ENCODE measurements around the gene TAS2R5.
"Not testable (repeated sequence)": the region's sequence is repeated elsewhere in the genome, so short reads cannot be mapped to it uniquely, and the experiment has no call there.

TAS2R5 gene

GRCh38 chr7:141789917-141790316, at the start of gene TAS2R5:
Gene TAS2R5, plus strand, starts transcription at chr7:141790217. Its CDS starts 145 bp downstream, at chr7:141790362.
- no peak for DNase-seq (ENCODE audit: low read depth in 2 of 2)

DNA sequence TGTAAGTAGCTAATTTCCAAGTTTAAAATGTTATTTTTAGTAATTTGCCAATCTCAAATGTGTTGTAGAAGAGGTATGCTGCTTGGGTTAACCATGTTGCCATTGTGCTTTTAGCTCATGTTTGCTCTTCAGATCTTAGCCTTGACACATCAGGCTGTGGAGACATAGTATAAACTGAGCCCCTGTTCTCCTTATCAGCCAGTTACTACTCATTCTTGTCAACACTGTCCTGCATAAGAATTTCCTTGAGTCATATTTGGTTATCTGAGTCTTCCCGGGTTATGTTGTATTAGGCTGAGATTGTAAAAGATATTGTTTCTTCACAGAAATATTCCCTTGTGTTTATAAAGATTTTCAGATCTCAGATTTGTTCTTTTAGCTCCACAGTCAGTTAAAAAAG, 47.8 kb upstream of the TAS2R5 start:
- no peak for DNase-seq (ENCODE audit: low read depth in 2 of 2)

- no peak for DNase-seq (ENCODE audit: low read depth in 2 of 2)
Measured at GRCh38 chr7:141744131-141744530, 45.9 kb upstream of the TAS2R5 start.

GRCh38 chr7:141748396-141748795, 41.6 kb upstream of the TAS2R5 start:
- DNase-seq (ENCODE audit: low read depth in 2 of 2) = no peak

- not testable (repeated sequence) for DNase-seq (ENCODE audit: low read depth in 2 of 2)
Measured at GRCh38 chr7:141751904-141752303, 38.1 kb upstream of the TAS2R5 start.

GRCh38 chr7:141752634-141753033, 37.4 kb upstream of the TAS2R5 start:
- no peak for DNase-seq (ENCODE audit: low read depth in 2 of 2)

- DNase-seq (ENCODE audit: low read depth in 2 of 2) = no peak
Measured at GRCh38 chr7:141754939-141755338, 35.1 kb upstream of the TAS2R5 start.

DNA sequence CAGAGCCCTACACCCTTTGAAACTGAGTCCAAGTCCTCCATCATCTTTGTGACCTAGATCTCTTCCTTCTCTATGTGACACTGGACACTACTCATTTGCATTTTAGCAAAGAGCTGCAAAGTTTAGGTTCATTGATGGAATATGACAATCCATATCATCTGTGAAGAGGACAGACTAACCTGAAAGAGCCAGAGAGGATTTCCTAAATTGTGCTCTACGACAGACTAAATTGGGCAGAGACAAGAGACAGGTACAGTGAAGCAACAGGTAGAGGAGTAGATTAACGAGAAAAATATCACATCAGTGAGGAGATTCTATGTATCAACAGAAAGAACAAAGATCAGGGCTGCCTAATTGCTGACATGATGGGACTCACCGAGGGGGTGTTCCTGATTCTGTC, 26.2 kb upstream of the TAS2R5 start, which contains the start of gene TAS2R3:
Gene TAS2R3 (plus strand): TSS at position 301 of the 400 bp plus-strand sequence. CDS start 62 bp downstream, at position 363.
- DNase-seq (ENCODE audit: low read depth in 2 of 2) = no peak

GRCh38 chr7:141770083-141770583, 19.9 kb upstream of the TAS2R5 start:
- DNase-seq (ENCODE audit: low read depth in 2 of 2) = not testable (repeated sequence)

DNA sequence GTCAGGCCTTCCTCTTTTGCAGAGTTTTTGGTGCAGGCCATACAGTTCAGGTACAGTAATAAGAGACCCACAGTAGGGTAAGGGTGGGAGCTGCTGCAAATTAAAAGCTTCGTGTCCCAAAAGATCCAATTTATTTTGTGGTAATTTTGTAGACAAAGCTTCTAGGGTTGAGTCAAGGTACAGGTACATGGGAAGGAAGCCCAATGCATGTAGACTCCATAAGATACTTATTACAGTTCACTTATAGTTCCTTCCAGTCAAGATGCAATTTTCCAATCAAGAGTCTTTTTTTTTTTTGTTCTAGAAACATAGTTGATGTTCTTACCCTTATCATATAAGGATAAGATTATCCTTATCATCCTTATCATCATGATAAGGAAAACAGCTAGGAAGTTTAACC, 13.6 kb upstream of the TAS2R5 start, which contains the start of gene TAS2R4:
Gene TAS2R4 (plus strand): TSS at position 301 of the 400 bp plus-strand sequence. CDS start 1,815 bp downstream, outside the sequence.
- no peak for DNase-seq (ENCODE audit: low read depth in 2 of 2)

DNA sequence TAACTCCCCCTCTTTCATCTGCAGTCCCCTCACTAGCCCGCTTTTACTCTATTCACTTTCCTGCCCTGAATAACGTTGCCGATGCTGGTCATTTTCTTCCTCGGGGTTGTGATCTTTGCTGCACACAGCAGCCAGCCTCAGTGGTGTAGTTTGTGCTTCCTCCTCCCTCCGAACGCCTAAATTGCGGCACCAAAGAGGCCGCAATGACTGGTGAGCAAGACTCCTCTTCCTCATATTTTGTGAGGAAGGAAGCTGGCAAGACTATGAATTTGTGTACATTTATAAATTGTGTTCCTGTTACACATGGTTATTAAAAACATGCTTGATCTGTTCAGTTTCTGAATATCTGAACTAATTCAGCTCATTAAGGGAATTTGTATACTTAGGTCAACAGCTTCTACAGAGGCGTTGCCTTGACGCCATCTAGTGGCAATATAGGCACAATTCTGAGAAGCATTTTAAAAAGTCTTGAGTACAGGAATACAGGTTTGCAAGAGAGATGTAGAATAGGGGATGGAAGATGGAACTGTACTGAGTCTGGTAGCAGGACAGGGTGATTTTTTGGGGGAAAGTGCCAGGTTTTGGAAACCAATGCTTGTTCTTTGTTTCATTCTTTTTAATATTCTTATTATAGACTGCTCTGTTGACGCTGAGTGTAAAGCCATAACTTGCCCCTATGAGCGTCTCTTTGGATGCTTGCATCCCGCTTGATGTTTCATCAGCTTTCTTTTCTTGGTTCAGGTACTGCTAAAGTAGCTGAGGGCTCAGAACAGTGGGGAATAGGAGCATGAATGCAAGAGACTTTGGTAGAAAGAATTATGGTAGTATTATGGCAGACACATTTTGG, 4.1 kb upstream of the TAS2R5 start:
- no peak for DNase-seq (ENCODE audit: low read depth in 2 of 2)

DNA sequence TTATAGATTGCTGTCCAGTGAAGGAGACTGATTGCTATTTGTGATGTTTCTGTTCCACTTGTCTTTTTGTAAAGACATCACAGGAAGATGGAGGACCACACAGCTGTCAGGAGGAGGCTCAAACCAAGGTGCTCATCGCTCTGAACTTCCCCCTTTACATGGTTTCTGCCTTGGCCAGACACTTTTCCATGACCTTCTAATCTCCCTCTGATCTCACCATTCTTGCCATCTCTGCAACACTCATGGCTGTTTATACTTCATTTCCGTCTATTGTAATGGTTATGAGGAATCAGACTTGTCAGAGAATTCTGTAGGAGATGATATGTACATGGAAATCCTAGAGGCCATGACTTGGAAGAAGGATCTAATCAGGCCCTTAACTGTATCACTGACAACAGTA, 1.7 kb upstream of the TAS2R5 start:
- DNase-seq (ENCODE audit: low read depth in 2 of 2) = no peak

- DNase-seq (ENCODE audit: low read depth in 2 of 2) = no peak
Measured at GRCh38 chr7:141792526-141792925, 2.5 kb downstream of the TAS2R5 start.

GRCh38 chr7:141820067-141820466, 30.1 kb downstream of the TAS2R5 start:
- DNase-seq (ENCODE audit: low read depth in 2 of 2) = no peak

GRCh38 chr7:141822432-141822831, 32.4 kb downstream of the TAS2R5 start:
- DNase-seq (ENCODE audit: low read depth in 2 of 2) = not testable (repeated sequence)

GRCh38 chr7:141837683-141838082, 47.7 kb downstream of the TAS2R5 start:
- no peak for DNase-seq (ENCODE audit: low read depth in 2 of 2)

DNA sequence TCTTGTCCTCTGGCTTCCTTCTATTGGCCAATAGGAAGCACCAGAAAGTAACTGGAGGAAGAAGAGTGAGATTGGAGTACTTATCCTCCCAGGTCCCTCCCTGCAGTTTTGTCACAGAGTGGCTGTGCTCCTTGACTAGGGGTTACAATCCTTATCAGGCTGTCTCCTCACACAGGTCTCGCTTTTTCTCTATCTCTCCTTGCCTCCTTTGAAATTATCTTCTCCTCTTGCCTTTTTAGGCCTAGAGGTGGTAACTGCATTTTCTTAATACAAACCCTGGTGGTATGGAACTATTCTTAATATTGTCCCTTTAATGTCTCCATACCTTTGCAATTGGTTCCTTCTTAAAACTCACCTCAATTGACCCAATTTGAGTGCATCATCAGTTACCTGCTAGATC, 48.6 kb downstream of the TAS2R5 start:
- no peak for DNase-seq (ENCODE audit: low read depth in 2 of 2)

GRCh38 chr7:141839256-141839655, 49.2 kb downstream of the TAS2R5 start:
- no peak for DNase-seq (ENCODE audit: low read depth in 2 of 2)

DNA sequence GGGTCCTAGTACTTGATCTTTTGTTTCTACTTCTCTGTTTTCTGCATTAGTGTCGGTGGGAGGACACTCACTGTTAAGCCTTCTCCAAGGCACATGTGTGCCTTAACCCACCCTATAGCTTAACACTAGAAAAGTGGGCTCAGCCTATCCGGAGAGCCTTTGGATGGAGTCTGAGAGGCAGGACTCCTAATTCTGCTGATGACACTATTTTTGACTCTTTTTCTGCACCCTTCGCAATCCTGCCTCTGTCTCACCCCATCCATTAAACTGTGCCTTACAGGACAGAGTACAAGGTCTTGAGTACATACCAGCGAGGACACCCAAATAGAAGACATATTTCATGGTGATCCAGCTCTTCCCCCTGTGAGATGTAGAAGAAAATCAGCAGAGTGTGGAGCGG, 50.7 kb downstream of the TAS2R5 start:
- no peak for DNase-seq (ENCODE audit: low read depth in 2 of 2)

Measured in stimulated activated CD4-positive, alpha-beta T cell treated with anti-CD3 and anti-CD28 coated beads, Interleukin-1b, Interleukin-23, amount 100 ng/mL, for 1 hour (primary cell).